ENCODE measurements around the gene ARMH3. TPM values are rescaled to one million over a fixed set of nuclear protein-coding genes. Genes with fewer than 3 reads are reported as not detected.

ARMH3 gene
- total and polyA plus RNA-seq, 2 experiments from 2014 or later = 8.7 to 11.1 TPM

DNA sequence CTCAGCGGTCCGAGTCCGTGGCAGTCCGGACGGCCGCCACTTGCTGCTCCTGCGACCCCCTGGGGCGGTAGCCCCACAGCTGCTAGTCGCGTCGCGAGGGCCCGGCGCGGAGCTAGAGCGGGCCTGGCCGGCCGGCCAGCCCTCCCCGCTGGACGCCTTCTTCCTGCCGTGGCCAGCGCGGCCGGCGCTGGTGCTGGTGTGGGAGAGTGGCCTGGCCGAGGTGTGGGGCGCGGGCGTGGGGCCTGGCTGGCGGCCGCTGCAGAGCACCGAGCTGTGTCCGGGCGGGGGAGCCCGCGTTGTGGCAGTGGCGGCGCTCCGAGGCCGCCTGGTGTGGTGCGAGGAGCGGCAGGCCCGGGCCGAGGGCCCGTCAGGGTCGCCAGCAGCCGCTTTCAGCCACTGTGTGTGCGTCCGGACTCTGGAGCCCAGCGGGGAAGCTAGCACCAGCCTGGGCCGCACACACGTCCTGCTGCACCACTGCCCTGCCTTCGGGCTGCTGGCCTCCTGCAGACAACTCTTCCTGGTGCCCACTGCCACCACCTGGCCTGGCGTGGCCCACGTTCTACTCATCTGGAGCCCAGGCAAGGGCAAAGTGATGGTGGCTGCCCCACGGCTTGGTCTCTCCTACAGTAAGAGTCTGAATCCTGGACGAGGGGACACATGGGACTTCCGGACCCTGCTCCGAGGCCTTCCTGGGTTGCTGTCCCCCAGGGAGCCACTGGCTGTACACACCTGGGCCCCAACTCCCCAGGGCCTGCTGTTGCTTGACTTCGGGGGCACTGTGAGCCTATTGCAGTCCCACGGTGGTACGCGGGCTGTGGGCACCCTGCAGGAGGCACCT is 9.8 kb upstream of the ARMH3 start (continued):
- TF ChIP-seq, protein P1, sequence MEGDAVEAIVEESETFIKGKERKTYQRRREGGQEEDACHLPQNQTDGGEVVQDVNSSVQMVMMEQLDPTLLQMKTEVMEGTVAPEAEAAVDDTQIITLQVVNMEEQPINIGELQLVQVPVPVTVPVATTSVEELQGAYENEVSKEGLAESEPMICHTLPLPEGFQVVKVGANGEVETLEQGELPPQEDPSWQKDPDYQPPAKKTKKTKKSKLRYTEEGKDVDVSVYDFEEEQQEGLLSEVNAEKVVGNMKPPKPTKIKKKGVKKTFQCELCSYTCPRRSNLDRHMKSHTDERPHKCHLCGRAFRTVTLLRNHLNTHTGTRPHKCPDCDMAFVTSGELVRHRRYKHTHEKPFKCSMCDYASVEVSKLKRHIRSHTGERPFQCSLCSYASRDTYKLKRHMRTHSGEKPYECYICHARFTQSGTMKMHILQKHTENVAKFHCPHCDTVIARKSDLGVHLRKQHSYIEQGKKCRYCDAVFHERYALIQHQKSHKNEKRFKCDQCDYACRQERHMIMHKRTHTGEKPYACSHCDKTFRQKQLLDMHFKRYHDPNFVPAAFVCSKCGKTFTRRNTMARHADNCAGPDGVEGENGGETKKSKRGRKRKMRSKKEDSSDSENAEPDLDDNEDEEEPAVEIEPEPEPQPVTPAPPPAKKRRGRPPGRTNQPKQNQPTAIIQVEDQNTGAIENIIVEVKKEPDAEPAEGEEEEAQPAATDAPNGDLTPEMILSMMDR (conservative IDR thresholded peaks at IDR 0.05; ENCODE audit: low read depth in 2 of 2) = no peak
- TF ChIP-seq, protein P2, sequence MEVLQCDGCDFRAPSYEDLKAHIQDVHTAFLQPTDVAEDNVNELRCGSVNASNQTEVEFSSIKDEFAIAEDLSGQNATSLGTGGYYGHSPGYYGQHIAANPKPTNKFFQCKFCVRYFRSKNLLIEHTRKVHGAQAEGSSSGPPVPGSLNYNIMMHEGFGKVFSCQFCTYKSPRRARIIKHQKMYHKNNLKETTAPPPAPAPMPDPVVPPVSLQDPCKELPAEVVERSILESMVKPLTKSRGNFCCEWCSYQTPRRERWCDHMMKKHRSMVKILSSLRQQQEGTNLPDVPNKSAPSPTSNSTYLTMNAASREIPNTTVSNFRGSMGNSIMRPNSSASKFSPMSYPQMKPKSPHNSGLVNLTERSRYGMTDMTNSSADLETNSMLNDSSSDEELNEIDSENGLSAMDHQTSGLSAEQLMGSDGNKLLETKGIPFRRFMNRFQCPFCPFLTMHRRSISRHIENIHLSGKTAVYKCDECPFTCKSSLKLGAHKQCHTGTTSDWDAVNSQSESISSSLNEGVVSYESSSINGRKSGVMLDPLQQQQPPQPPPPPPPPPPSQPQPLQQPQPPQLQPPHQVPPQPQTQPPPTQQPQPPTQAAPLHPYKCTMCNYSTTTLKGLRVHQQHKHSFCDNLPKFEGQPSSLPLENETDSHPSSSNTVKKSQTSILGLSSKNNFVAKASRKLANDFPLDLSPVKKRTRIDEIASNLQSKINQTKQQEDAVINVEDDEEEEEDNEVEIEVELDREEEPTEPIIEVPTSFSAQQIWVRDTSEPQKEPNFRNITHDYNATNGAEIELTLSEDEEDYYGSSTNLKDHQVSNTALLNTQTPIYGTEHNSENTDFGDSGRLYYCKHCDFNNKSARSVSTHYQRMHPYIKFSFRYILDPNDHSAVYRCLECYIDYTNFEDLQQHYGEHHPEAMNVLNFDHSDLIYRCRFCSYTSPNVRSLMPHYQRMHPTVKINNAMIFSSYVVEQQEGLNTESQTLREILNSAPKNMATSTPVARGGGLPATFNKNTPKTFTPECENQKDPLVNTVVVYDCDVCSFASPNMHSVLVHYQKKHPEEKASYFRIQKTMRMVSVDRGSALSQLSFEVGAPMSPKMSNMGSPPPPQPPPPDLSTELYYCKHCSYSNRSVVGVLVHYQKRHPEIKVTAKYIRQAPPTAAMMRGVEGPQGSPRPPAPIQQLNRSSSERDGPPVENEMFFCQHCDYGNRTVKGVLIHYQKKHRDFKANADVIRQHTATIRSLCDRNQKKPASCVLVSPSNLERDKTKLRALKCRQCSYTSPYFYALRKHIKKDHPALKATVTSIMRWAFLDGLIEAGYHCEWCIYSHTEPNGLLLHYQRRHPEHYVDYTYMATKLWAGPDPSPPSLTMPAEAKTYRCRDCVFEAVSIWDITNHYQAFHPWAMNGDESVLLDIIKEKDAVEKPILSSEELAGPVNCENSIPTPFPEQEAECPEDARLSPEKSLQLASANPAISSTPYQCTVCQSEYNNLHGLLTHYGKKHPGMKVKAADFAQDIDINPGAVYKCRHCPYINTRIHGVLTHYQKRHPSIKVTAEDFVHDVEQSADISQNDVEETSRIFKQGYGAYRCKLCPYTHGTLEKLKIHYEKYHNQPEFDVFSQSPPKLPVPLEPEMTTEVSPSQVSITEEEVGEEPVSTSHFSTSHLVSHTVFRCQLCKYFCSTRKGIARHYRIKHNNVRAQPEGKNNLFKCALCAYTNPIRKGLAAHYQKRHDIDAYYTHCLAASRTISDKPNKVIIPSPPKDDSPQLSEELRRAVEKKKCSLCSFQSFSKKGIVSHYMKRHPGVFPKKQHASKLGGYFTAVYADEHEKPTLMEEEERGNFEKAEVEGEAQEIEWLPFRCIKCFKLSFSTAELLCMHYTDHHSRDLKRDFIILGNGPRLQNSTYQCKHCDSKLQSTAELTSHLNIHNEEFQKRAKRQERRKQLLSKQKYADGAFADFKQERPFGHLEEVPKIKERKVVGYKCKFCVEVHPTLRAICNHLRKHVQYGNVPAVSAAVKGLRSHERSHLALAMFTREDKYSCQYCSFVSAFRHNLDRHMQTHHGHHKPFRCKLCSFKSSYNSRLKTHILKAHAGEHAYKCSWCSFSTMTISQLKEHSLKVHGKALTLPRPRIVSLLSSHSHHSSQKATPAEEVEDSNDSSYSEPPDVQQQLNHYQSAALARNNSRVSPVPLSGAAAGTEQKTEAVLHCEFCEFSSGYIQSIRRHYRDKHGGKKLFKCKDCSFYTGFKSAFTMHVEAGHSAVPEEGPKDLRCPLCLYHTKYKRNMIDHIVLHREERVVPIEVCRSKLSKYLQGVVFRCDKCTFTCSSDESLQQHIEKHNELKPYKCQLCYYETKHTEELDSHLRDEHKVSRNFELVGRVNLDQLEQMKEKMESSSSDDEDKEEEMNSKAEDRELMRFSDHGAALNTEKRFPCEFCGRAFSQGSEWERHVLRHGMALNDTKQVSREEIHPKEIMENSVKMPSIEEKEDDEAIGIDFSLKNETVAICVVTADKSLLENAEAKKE (CRISPR knock-in tag; IDR thresholded peaks at IDR 0.05) = no peak

DNA sequence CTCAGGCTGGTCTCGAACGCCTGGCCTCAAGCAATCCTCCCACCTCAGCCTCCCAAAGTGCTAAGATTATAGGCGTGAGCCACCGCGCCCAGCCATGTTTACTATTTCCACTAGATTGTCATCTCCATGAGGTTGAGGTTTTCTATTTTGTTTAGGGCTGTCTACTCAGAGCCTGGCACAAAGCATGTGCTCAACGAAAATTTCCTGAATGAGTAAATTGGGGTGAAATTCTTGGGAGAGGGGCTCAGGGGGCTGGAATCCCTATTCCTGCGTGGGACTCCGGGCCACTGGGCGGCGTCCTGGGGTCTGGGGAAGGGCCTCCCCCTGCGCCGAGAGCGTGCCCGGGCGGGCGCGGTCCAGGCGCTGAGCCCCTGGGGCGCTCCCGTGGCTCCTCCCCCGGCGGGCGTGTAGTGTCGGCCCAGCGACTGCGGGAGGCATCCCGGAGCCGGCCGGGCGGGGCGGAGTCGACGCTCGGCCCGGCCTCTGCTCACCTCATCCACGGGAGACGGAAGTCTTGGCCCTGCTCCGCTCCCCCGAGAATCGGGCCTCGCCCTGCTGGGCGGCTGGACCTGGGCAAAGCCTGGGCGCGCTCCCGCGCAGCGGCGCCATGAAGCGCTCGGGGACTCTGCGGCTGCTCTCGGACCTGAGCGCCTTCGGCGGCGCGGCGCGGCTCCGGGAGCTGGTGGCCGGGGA is 9.0 kb upstream of the ARMH3 start, which contains the start of gene HPS6:
Gene HPS6 (plus strand): TSS at position 482 of the 693 bp plus-strand sequence. CDS start 126 bp downstream, at position 608.
- H3K4me1 Mint-ChIP-seq = peaks cover 14% of the 10 kb centered on the region; the same call in 2 of the 3 replicates
- ATAC-seq (peak; percentile 87), DNase-seq (ENCODE audit: low spot score) (peak; percentile 83)
- no peaks in the 10 kb centered on the region for H3K36me3 ChIP-seq (ENCODE audit: insufficient read depth)
- peak within 1 kb of the TSS; percentile 80 for H3K4me2 ChIP-seq
- no peaks in the 10 kb centered on the region for H3K9me3 Mint-ChIP-seq
- H3K27ac Mint-ChIP-seq = no peak within 1 kb of the TSS
- no peaks in the 10 kb centered on the region; the same call in 1 of the 2 replicates for H3K79me2 ChIP-seq (replicated peaks; ENCODE audit: insufficient read depth)
- no peaks in the 10 kb centered on the region for H3K9me2 ChIP-seq (ENCODE audit: insufficient read depth)
- peak within 1 kb of the TSS; percentile 82 for H3K4me3 Mint-ChIP-seq
- no peaks in the 10 kb centered on the region for H3K36me3 Mint-ChIP-seq (ENCODE audit: low read depth)
- peaks cover 6% of the 10 kb centered on the region for H3K27me3 Mint-ChIP-seq (ENCODE audit: insufficient read depth, low read depth, poor library complexity)
- peaks cover 4% of the 10 kb centered on the region; the same call in 1 of the 2 replicates for H3K4me1 ChIP-seq (ENCODE audit: insufficient read depth)
- no peaks in the 10 kb centered on the region for H4K20me1 ChIP-seq (replicated peaks; ENCODE audit: insufficient read depth)
- H3K27me3 ChIP-seq (ENCODE audit: insufficient read depth) = no peaks in the 10 kb centered on the region
- peaks cover 10% of the 10 kb centered on the region; the same call in 1 of the 2 replicates for H3F3A ChIP-seq (replicated peaks; ENCODE audit: low read depth)
- H3K27ac ChIP-seq (ENCODE audit: low read depth) = no peak within 1 kb of the TSS
- H3K4me3 ChIP-seq = peak within 1 kb of the TSS; percentile 90
- peak within 1 kb of the TSS; percentile 48 for H2AFZ ChIP-seq
- peak; percentile 77 for TF ChIP-seq POLR2AphosphoS5 (IDR thresholded peaks at IDR 0.05; ENCODE audit: low read depth)
- no peak for TF ChIP-seq ZNF331 (CRISPR knock-in tag; IDR thresholded peaks at IDR 0.05; ENCODE audit: low read depth)
- no peak for TF ChIP-seq ZNF114 (CRISPR knock-in tag; IDR thresholded peaks at IDR 0.05)
